Measurements from ENCODE around the gene RYR1.
"Not testable (repeated sequence)": the region's sequence is repeated elsewhere in the genome, so short reads cannot be mapped to it uniquely, and the experiment has no call there.

RYR1 gene

DNA sequence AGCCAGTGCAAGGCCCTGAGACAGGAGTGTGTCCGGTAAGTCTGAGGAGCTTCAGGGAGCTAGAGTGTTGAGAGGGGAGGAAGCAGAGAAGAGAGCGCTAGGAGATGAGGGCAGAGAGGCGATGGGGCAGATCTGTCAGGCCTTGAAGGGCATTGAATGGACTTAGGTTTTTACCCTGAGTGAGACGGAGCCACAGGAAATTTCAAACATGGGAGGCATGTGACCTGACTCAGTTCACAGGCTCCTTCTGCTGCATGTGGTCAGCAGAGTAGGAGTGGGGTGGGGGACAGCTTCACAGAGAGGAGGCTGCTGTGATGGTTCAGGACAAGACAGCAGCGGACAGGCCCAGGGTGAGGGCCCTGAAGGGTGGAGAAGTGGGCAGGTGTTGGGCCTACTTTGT, 33.1 kb upstream of the RYR1 start:
- no peak for DNase-seq

DNA sequence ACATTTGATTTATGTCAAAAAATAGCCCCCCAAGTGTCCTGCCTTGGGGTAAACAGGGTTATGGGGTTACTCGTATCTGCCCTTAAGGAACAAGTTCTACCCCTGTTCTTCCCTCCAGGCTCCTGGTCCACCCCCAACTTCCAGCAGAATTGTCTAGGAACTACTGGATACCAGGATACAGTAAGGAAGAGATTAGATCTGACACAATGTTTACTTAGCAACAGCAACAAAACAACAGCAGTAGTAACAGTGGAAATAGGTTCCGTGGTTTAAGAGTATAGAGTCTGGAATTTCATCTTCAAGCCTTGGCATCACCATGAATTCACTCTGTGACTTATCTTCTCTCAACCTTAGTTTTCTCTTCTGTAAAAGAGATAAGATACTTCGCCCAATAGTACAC, 32.3 kb upstream of the RYR1 start:
- DNase-seq, result no peak

DNA sequence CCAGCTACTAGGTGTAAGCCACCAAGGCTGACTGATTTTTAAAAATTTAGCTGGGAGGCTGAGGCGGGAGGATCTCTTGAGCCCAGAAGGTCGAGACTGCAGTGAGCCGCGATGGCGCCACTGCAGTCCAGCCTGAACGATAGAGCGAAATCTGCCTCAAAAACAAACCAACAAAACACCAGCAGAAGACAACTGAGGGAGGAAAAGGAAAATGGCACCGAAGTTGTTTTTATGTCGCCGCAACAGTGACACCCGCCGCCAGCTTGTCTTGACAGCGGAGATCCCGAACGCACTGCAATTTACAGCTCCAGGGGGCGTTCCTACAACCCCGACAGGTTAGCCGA, 30.9 kb upstream of the RYR1 start:
- no peak for DNase-seq

DNA sequence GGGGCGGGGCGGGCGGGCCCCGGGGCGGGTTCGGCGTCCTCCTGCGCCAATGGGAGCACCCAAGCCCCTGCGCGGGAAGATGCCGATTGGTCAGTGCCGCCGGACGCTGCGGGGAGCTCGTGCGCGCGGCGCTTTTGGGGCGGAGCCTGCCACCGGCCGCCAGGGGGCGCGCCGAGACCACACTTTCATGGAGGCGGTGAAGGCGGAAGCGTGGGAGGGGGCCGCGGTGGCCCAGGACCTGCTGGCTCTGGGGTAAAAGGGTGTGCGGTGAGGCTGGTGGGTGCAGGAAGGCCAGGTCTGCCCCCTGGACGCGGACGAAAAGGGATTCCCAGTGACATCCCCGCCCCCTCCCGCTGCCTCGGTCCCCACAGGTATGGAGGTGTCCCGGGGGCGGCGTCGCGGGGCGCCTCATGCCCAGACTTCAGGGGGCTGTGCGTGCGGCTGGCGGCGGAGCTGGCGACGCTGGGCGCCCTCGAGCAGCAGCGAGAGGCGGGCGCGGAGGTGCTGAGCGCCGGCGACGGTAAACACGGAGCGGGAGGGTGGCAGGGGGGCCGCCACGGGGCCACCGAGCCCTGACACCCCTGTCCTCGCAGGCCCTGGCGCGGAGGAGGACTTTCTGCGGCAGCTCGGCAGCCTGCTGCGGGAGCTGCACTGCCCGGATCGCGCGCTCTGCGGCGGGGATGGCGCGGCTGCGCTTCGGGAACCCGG, 30.4 kb upstream of the RYR1 start, which contains the start of gene FAM98C:
TSS of gene FAM98C (plus strand) at position 127 of the 708 bp plus-strand sequence. CDS start at position 188, 61 bp downstream.
- DNase-seq, result peak; percentile 86

DNA sequence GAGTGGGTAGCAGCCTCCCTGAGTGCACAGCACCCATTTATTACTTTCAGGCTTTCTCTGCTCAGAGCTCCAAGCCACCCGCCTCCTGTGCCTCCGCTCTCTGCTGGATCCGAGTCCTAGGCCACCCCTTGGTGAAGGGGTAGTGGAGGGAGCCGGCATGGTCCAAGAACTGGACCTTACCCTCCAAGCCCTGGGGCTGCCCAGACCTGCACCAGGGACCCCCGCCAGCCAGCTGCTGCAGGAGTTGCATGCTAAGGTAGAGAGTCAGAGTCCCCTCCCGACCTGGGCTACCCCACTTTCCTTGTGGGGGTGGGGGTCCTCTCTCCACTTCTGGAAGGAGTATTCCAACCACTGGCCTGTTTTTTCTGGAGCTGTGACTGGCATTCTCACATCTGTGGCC, 28.6 kb upstream of the RYR1 start:
- DNase-seq, result no peak

DNA sequence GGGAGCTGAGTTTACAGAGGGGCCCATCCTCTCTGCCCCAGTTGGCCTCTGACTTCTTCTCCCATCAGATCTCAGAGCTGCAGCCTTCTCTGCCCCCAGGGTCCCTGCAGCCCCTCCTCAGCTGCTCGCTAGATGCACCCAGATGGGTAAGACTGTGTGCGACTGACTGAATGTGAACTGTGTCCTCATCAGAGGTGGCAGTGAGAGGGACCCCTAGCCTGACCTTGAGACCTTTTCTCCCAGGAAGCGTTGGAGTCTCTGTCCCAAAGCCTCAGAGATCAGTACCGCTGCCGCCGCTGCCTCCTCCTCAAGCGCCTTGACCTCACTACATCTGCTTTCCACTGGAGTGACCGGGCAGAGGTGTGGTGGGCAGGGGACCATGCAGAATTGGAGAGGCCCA, 28.2 kb upstream of the RYR1 start:
- DNase-seq, result no peak

DNA sequence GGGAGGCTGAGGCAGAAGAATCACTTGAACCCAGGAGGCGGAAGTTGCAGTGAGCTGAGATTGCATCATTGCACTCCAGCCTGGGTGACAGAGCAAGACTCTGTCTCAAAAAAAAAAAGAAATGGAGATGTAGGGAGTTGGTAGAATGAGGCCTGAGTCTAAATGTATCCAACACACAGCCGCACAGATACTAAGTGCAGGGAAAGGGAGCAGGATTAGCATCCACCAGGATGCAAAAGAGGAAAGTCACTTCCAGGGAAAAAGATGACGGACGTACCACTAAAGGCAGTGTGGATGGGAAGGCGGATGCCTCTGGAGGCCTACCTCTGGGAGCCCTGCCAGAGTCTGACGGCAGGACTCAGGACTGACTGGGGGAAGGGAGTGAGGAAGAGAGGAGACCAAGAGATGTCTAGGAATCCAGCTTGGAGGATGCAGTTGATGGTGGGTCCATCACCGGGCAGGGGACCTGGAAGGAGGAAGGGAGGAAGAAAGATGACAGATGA, 23.8 kb upstream of the RYR1 start:
- no peak for DNase-seq

DNA sequence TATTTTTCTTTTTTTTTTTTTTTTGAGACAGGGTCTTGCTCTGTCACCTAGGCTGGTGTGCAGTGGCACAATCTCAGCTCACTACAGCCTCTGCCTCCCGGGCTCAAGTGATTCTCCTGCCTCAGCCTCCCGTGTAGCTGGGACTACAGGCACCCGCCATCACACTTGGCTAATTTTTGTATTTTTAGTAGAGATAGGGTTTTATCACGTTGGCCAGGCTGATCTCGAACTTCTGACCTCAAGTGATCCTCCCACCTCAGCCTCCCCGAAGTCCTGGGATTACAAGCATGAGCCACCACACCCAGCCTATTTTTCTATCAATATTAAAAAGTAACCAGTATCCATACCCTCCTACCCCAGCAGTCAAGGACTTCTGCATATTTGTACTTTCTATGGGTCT, 23.1 kb upstream of the RYR1 start:
- not testable (repeated sequence) for DNase-seq

DNA sequence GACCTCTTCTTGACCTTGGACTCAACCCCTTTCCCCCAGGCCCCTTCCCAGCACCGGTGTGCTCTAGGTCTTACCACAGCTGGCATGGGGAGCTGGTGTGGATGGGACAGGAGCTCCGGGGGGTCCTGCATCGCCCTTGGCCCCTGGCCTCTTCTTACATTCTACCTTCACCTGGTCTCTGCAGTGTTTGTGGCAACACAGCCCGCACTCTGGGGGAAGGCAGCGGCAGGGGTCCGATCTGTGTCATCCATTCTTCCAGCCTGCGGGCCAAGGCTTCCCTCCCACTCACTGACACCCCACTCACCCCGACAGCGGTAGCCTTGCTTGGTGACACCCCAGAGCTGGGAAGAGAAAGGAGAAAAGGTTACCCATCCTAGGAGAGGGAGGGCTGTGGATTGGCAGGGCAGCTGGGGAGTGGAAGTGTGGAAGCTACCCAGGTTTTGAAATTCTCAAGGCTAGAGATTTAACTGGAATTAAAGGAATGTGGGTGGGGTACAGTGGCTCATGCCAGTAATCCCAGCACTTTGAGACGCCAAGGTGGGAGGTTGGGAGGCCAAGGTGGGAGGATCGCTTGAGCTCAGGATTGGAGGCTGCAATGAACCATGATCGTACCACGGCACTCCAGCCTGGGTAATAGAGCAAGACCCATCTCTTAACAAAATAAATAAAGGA, 22.3 kb upstream of the RYR1 start:
- DNase-seq, result no peak

DNA sequence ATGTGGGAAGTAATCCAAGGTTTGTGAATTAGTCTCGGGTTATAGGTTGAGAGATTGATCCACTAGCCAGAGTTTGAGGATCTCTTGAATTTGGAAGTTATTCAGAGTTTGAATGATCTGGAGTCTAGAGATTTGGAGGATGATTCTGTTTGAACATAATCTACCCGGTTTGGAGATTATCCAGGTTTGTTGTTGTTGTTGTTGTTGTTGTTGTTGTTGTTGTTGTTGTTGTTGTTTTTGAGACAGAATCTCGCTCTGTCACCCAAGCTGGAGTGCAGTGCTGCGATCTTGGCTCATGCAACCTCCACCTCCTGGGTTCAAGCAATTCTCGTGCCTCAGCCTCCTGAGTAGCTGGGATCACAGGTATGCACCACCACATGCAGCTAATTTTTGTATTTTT, 21.6 kb upstream of the RYR1 start:
- not testable (repeated sequence) for DNase-seq

DNA sequence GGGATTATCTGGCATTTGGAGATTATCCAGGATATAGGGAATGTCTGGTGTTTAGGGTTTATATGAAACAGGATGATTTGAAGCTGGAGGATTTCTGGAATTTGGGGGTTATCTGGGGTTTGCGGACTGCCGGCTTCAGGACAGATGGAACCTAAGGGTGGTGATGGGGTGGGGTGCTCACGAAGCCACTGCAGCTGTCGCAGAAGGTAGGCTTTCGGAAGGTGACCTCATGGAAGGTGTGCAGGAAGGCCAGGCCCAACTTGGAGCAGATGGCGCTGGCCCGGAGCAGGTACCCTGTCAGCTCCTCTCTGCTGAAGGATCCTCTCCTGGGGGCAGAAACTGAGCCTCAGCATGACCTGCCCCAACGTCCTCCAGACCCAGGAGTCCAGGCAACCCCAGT, 21.0 kb upstream of the RYR1 start:
- DNase-seq, result no peak

DNA sequence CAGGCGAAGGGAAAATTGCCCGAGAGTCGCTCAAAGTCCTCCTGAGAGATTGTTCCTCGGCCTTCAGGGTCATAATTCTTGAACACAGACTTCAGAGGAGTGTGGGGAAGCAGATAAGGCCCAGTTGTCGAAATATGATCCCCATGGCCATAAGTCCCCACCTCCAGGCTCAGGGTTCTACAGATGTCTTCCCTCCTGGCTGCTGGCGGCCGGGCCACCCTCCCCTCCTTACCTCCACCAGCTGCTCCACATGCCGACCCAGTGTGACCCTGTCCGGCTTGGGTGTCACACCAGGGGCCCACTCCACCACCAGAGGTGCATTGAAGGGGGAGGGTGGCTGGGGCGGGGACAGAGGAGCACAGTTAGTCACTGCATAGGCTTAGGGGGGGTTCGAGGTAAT, 20.5 kb upstream of the RYR1 start:
- DNase-seq, result no peak

DNA sequence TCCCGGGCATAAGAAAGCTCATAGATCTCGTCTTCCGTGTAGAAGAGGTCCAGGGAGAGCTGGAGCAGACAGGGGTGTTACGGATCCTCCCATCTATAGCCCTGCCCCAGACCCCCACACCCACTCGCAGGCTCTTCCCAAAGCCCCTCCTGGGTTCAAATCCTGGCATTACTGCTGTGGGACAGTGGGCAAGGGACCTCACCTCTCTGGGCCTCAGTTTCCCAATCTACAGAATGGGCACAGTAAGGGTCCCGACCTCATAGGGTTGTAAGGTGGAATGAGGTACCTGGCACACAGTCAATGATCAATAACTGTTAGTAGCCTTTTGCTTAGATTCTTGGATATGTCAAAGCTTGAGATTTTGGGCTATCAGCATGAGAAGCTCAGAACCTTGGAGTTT, 20.1 kb upstream of the RYR1 start:
- DNase-seq, result no peak

DNA sequence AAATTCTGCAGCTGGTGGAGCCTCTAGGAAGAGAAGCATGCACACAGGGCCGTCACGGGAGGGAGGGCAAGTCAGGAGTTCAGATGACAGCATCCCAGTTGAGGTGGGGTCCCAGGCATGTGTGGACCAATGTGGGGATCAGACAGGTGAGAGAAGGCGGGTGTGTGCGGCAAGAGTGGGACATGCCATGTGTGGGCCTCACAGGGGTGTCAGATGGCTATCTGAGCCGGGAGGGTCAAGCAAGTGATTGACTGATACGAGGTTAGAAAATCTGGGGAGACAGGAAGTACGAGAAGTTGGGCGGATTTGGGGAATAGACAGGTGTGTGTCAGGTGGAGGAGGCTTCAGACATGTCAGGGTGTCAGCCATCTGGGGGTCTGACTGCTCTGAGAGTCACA, 16.3 kb upstream of the RYR1 start:
- no peak for DNase-seq

DNA sequence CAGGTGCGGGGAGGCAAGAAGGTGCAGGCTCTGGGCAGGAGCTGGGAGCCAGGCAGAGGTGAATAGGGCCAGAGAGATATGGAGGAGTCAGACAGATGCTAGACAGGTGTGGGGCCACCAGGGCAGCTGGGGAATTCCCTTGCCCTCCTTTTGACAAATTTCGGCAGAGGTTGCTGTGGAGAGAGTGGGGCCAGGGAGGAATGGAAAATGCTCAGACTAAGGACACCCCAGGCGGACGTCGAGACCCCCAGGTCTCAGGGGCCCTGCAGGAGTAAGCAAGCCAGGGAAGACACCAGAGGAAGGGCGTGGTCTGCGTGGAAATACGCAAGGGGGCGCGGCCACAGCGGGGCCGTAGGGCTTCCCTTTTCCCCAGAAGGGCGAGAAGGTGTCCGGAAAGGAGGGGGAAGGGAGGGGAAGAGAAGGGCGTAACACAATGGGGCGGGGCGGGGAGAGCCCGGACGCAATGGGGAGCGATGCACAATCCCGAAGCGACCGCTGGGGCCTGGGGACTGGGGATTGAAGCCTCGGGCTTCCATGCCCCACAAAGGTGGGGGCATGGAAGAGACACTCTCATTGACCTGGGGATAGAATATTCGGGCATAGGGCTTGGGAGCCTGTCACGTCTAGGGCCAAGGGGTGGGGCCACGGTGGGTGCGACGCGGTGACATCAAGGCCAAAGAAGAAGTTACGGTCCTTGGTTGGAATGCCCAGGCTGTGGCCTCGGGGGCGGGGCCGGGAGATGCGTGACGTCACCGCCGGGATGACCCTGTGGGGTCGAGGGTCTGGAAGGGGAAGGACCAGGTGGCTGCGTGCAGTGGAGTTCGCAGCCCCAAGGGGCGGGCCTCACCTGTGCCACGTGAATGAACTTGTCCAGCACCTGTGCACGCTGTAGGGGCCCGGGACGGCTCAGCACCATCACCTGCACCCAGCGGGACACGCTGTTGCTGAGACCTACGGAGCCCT, 15.7 kb upstream of the RYR1 start:
- DNase-seq, result no peak

DNA sequence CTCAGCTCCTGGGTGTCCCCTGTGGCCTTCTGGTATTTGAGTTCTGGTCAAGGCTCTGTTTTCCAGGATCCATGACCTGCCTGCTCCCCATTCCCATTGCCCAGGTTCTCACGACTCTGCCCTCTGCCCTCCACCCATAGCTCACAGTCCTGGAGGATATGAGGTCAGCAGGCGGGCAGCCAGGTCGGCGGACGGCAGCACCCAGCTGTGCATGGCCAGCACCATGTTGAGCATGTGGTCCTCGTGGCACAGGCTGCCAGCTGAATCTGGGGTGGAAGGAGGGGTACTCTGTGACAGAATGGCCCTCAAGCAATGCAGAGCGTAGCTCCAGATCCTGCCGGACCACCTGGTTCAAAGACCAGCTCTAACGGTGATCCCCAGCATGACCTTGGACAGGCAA, 12.6 kb upstream of the RYR1 start:
- no peak for DNase-seq

DNA sequence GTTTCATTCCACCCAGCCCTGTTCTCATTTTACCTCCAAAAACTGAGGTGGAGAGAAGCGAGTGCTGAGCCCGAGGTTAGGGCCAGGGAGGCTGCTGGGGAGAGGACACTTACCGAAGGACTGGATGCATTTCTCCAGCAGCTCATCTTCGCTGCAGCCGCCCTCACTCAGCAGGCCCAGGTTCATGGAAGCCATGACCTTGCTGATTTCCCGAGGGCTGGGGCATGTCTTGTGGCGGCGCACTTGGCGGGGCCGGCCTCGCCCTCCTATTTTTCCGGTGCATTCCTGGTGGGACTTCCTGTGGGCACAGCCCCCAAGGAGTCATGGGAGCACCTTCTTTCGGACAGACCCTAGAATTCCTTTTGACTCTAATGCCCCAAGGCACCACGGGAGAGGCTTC, 11.6 kb upstream of the RYR1 start:
- DNase-seq, result no peak

DNA sequence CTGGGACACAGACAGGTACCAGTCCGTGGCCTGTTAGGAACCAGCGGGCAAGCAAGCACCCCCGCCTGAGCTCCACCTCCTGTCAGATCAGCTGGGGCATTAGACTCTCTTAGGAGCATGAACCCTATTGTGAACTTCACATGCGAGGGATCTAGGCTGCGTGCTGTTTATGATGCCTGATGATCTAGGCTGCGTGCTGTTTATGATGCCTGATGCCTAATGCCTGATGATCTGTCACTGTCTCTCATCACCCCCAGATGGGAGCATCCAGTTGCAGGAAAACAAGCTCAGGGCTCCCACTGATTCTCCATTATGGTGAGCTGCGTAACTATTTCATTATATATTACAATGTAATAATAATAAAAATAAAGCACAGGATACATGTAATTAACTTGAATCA, 11.1 kb upstream of the RYR1 start:
- DNase-seq, result no peak

DNA sequence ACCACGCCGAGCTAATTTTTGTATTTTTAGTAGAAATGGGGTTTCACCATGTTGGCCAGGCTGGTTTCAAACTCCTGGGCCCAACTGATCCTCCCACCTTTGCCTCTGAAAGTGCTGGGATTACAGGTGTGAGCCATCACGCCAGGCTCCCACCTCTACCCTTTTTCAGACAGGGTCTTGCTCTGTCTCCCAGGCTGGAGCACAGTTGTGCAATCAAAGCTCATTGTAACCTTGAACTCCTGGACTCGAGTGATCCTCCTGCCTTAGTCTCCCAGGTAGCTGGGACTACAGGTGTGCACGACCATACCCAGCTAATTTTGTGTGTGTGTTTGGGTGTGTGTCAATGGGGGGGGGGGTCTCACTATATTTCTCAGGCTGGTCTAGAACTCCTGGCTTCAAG, 9.2 kb upstream of the RYR1 start:
- DNase-seq, result no peak

DNA sequence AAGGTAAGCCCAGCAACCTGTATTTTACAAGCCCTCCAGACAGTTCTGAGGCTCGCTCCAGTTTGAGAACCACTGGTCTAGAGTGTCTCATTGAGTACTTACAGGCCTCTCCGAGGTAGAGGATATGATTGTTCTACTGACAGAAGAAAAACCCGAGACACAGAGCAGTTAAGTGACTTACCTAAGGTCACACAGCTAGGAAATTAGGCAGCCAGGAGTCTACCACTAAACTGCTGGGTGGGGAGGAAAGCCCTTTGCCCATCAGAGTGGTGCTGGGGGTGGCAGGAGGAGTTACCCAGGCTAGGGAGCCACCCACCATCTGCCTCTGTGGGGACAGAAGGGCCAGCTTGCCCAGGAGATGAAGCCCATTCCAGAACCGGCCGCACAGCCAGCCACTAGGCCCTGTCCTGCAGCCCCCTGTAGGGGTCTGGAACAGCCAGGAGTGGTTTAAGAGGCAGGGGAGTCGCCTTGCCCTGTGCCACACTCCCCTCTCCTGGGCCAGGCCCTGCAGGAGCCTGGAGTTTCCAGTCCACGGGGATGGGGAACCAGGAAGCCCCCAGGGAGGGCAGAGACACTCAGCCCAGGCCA, 8.2 kb upstream of the RYR1 start:
- DNase-seq, result no peak

DNA sequence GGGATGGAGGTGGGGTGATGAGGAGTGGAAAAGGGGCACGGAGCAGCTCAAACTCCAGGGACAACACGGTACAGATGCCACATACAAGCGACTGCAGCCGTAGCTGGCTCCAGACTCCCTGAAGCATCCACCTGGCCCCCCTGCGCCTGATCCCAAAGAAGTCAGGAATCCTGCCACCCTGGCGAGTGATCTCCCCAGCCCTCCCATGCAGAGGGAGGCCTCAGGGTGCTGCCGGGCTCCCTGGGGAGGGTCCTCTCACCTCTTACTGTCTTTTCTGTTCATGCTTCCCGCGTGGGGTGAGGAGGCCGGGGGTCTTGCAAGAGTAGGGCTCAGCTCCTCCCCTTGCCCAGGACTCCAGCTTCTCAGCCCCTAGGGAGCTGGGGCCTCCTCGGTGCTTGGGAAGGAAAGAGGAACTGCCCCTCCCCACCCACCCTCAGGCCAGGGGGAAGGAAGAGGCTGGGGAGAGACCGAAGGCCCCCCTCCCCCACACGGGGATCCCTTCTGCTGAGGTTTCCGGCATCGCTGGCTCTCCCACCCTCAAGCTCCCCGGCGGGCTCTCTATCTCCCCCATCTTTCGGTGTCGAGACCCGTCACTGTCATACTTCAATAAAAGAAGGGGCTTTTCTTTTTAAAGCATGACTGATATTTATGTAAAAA, 7.6 kb upstream of the RYR1 start, which contains the start of gene RASGRP4:
TSS of gene RASGRP4 (minus strand) at position 410 of the 657 bp plus-strand sequence. CDS start at position 282, 128 bp downstream.
- no peak for DNase-seq

DNA sequence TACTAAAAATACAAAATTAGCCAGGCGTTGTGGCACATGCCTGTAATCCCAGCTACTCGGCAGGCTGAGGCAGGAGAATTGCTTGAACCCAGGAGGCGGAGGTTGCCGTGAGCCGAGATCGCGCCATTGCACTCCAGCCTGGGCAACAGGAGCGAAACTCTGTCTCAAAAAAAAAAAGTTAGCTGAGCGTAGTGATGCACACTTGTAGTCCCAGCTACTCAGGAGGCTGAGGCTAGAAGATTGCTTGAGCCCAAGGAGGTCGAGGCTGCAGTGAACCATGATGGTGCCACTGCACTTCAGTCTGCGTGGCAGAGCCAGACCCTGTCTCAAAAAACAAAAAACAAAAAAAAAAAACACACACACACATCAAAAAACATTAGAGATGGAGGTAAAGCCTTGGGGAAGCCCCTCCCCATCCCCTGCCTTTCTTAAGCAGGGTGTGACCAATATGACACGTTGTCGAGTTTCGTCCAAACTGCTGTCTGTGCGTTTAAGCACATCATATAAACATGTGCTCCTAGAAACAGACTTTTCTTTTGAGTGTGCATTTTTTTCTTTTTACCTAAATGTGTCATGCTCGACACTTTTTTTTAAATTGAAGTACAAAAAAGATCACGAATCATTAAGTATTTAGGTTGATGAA, 6.3 kb upstream of the RYR1 start:
- DNase-seq, result not testable (repeated sequence)
